Measurements from ENCODE around the gene CEP350. TPM values are rescaled to one million over a fixed set of nuclear protein-coding genes. Genes with fewer than 3 reads are reported as not detected.

Gene CEP350
- total RNA-seq, 1 donor = 76.0 TPM

- Histone ChIP-seq H3K27me3 (ENCODE audit: insufficient read depth, low read length) (no peaks in the 10 kb centered on the region), H3K4me3 (ENCODE audit: low read length) (peak overlapping the region; percentile 70), H3K9me3 (ENCODE audit: low read depth, low read length) (no peaks in the 10 kb centered on the region), H3K4me1 (ENCODE audit: insufficient read depth, low read length) (peaks cover 74% of the 10 kb centered on the region)
Measured at GRCh38 chr1:180155182-180155682, 200.6 kb downstream of the CEP350 start.

GRCh38 chr1:180156201-180156600 lies 201.6 kb downstream of the CEP350 start:
- Histone ChIP-seq H3K27me3 (ENCODE audit: insufficient read depth, low read length) (no peaks in the 10 kb centered on the region), H3K4me3 (ENCODE audit: low read length) (no peak overlapping the region), H3K9me3 (ENCODE audit: low read depth, low read length) (no peaks in the 10 kb centered on the region), H3K4me1 (ENCODE audit: insufficient read depth, low read length) (peaks cover 68% of the 10 kb centered on the region)

DNA sequence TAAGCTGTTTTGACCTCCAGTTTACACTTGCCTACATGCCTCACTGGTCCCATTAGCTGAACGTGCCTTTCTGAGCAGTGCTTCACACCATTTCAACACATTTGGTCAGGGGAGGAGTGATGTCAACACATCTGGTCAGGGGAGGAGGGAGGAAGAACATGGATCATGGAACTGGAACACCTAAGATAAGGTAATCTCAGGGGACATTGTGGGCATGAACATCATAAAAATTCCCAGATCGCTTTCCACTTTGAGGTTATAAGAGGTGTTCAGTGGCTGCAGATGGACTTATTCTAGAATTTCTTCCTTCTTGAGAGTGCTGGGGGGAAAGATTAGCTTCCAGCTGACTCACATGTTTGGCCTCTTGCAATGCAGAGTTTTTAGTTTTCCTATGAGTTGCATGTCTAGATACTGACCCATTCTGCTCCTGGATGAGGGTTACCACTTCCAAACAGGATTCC lies 202.1 kb downstream of the CEP350 start:
- no peaks in the 10 kb centered on the region for H3K27me3 ChIP-seq (ENCODE audit: insufficient read depth, low read length)
- H3K9me3 ChIP-seq (ENCODE audit: low read depth, low read length) = no peaks in the 10 kb centered on the region
- peaks cover 64% of the 10 kb centered on the region for H3K4me1 ChIP-seq (ENCODE audit: insufficient read depth, low read length)
- H3K4me3 ChIP-seq (ENCODE audit: low read length) = no peak overlapping the region

DNA sequence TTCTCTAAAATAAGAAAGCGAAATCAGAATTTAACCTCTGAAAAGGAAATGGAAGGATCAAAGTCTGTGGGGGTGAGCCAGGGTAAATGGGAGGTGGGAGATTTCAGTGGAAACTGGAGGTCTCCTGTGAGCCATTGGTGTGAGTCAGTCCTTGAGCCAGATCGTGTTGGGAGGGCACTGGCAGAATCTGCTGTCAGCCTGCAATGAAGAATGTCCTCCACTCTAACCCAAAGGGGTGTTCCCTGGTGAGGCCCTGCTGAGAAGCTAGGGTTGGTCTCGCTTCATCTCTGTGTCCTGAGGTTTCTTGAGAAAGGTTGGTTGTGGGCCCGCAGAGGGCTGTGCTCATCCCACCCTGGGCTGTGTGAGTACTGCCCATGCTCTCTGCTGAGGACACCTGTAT lies 202.5 kb downstream of the CEP350 start:
- H3K27me3 ChIP-seq (ENCODE audit: insufficient read depth, low read length) = no peaks in the 10 kb centered on the region
- no peak overlapping the region for H3K4me3 ChIP-seq (ENCODE audit: low read length)
- no peaks in the 10 kb centered on the region for H3K9me3 ChIP-seq (ENCODE audit: low read depth, low read length)
- H3K4me1 ChIP-seq (ENCODE audit: insufficient read depth, low read length) = peaks cover 59% of the 10 kb centered on the region

DNA sequence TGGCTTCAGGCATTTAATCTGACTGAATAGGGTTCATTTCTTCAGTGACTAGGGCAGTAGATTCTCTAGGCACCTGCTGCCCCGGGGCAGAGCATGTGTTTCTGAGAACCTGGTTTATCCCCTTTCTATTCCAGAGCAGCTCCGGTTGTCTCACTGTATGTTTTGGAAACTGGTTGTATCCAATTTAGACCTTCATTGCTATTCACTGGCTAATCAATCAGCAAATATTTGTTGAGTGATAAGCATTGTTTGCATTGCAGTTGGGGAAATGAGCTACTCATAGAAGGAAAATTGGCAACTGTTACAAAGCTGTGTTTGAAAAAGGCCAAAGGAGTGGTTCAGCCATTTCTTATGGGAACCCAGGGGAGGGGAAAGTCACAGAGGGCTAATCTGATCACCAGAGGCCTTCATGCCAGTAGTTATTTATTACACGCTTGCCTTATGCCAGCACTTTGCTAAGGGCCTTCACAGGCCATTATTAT lies 203.0 kb downstream of the CEP350 start:
- no peaks in the 10 kb centered on the region for H3K9me3 ChIP-seq (ENCODE audit: low read depth, low read length)
- H3K4me3 ChIP-seq (ENCODE audit: low read length) = no peak overlapping the region
- peaks cover 65% of the 10 kb centered on the region for H3K4me1 ChIP-seq (ENCODE audit: insufficient read depth, low read length)
- no peaks in the 10 kb centered on the region for H3K27me3 ChIP-seq (ENCODE audit: insufficient read depth, low read length)

GRCh38 chr1:180158149-180159147 lies 203.8 kb downstream of the CEP350 start:
- H3K4me1 ChIP-seq (ENCODE audit: insufficient read depth, low read length) = peaks cover 67% of the 10 kb centered on the region

DNA sequence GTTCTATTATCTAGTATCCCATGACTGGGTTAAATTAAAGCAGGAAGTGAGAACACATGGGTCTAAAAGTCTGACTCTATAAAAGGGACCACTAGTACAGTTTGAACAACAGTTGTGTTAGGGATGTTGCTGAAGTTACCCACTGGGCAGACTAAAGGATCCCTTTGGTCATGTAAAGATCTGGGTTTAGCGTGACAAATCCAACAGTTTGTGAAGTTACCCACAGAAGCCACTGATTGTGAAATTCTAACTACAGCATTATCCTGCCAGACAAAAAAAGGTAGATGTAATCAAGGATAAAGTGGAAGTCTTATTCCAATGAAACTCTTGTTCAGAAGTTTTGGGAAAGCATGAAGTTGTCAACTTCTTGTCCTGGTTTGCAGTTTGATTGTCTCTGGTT lies 205.7 kb downstream of the CEP350 start:
- Histone ChIP-seq H3K27me3 (ENCODE audit: insufficient read depth, low read length) (no peaks in the 10 kb centered on the region), H3K9me3 (ENCODE audit: low read depth, low read length) (no peaks in the 10 kb centered on the region), H3K4me3 (ENCODE audit: low read length) (no peak overlapping the region), H3K4me1 (ENCODE audit: insufficient read depth, low read length) (peaks cover 71% of the 10 kb centered on the region)

More at GRCh38 chr1:180158149-180159147, 203.8 kb downstream of the CEP350 start:
- Histone ChIP-seq H3K9me3 (ENCODE audit: low read depth, low read length) (no peaks in the 10 kb centered on the region), H3K4me3 (ENCODE audit: low read length) (no peak overlapping the region), H3K27me3 (ENCODE audit: insufficient read depth, low read length) (no peaks in the 10 kb centered on the region)

- H3K4me1 ChIP-seq (ENCODE audit: insufficient read depth, low read length) = peaks cover 45% of the 10 kb centered on the region
- no peaks in the 10 kb centered on the region for H3K9me3 ChIP-seq (ENCODE audit: low read depth, low read length)
- H3K4me3 ChIP-seq (ENCODE audit: low read length) = no peak overlapping the region
- no peaks in the 10 kb centered on the region for H3K27me3 ChIP-seq (ENCODE audit: insufficient read depth, low read length)
Measured at GRCh38 chr1:180163041-180163440, 208.4 kb downstream of the CEP350 start.

Other genes starting within 250 kb of the CEP350 start
- gene FAM163A, start 211.5 kb upstream of the CEP350 start, total RNA-seq = 0.21 TPM
- gene TOR1AIP2, start 77.0 kb upstream of the CEP350 start, total RNA-seq = 69.7 TPM
- gene TOR1AIP1, start 72.5 kb upstream of the CEP350 start, total RNA-seq = 106 TPM
- 56.0 TPM for gene QSOX1, start 200.1 kb downstream of the CEP350 start, total RNA-seq

Data from mononuclear cell (primary cell).